Type B pancreatic cell (in vitro differentiated cells): Measurements from ENCODE around the gene TAC4. TPM values are rescaled to one million over a fixed set of nuclear protein-coding genes. Genes with fewer than 3 reads are reported as not detected.
A peak's percentile ranks its signal among the peaks of the same experiment; 100 is the strongest.

ENCODE experiments used
- DNase-seq: peaks from one replicate; pipeline ENCODE4 v3.0.0; 2021; ENCODE audit warnings: mixed read lengths; ENCODE audit not compliant: unreplicated experiment; ENCODE audit errors: extremely low spot score
- H3K27ac Mint-ChIP-seq: 2 replicates; pipeline ENCODE4 v1.8.0; 2021; ENCODE audit warnings: mild to moderate bottlenecking, mixed read lengths
- H3K27me3 Mint-ChIP-seq: 2 replicates; pipeline ENCODE4 v1.8.0; 2021; ENCODE audit warnings: mixed read lengths
- H3K36me3 Mint-ChIP-seq: 2 replicates; pipeline ENCODE4 v1.8.0; 2021; ENCODE audit warnings: mixed read lengths
- H3K4me1 Mint-ChIP-seq: one replicate; pipeline ENCODE4 v1.8.0; 2021; ENCODE audit warnings: mixed read lengths; ENCODE audit not compliant: unreplicated experiment
- H3K4me3 Mint-ChIP-seq: 2 replicates; pipeline ENCODE4 v1.8.0; 2021; ENCODE audit warnings: mild to moderate bottlenecking, mixed read lengths
- H3K9me3 Mint-ChIP-seq: 2 replicates; pipeline ENCODE4 v1.8.0; 2021; ENCODE audit warnings: mixed read lengths
- total RNA-seq: library from RNA; stranded (reverse); gene quantifications from 2 replicates; pipeline ENCODE4 v1.2.1, GENCODE V29; 2021; ENCODE audit warnings: low replicate concordance
- TF ChIP-seq, protein P1 (sequence below): fragments of 200-600 bp; sonication (generic); conservative IDR thresholded peaks from 2 replicates; pipeline ENCODE4 v1.5.0; 2021; ENCODE audit warnings: antibody characterized with exemption, mild to moderate bottlenecking

Gene TAC4
- total RNA-seq, 1 donor from 2014 or later = not detected

DNA sequence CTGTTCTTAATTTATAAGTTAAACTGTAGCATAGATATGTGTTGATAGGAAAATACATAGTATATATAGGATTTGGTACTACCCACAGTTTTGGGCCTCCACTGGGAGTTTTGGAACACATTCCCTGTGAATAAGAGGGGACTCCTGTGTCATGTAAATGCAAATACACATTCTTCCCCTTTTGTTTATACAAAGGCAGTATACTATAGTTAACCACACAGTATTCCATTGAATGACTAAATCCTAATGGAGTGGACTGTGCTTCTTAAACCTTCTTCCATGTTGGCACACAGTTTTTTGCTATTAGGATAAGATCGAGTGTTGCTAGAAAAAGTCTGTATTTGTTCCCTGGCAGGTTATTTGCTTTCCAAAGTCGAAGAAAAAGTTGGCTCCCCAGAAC is 22.2 kb downstream of the TAC4 start:
- TF ChIP-seq, protein P1, sequence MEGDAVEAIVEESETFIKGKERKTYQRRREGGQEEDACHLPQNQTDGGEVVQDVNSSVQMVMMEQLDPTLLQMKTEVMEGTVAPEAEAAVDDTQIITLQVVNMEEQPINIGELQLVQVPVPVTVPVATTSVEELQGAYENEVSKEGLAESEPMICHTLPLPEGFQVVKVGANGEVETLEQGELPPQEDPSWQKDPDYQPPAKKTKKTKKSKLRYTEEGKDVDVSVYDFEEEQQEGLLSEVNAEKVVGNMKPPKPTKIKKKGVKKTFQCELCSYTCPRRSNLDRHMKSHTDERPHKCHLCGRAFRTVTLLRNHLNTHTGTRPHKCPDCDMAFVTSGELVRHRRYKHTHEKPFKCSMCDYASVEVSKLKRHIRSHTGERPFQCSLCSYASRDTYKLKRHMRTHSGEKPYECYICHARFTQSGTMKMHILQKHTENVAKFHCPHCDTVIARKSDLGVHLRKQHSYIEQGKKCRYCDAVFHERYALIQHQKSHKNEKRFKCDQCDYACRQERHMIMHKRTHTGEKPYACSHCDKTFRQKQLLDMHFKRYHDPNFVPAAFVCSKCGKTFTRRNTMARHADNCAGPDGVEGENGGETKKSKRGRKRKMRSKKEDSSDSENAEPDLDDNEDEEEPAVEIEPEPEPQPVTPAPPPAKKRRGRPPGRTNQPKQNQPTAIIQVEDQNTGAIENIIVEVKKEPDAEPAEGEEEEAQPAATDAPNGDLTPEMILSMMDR = no peak
- Mint-ChIP-seq H3K4me1 (no peaks in the 10 kb centered on the region), H3K9me3 (no peaks in the 10 kb centered on the region), H3K4me3 (no peak overlapping the region), H3K27me3 (no peaks in the 10 kb centered on the region), H3K36me3 (peaks cover 26% of the 10 kb centered on the region), H3K27ac (no peak overlapping the region)
- no peak for DNase-seq

DNA sequence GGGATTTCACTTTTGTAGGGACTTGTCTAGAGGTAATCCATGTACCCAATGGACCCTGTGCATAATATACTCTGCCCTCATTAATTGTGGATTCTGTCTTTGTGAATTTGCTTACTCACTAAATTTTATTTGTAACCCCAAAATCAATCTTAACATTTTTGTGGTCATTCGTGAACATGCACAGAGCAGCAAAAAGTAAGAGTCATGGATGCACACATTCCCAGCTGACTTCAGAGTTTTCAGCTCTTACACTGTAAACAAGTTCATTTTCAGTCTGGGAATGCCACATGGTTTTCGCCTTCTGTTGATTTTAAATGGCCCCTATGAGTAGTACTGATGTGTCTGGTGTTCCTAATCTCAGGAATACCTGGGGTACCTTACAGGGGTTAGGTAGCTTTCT is 24.3 kb downstream of the TAC4 start:
- H3K9me3 Mint-ChIP-seq = no peaks in the 10 kb centered on the region
- no peak overlapping the region for H3K4me3 Mint-ChIP-seq
- no peak for DNase-seq
- no peak overlapping the region for H3K27ac Mint-ChIP-seq
- H3K27me3 Mint-ChIP-seq = no peaks in the 10 kb centered on the region
- TF ChIP-seq, protein P1 = no peak
- peaks cover 24% of the 10 kb centered on the region for H3K36me3 Mint-ChIP-seq
- H3K4me1 Mint-ChIP-seq = no peaks in the 10 kb centered on the region

DNA sequence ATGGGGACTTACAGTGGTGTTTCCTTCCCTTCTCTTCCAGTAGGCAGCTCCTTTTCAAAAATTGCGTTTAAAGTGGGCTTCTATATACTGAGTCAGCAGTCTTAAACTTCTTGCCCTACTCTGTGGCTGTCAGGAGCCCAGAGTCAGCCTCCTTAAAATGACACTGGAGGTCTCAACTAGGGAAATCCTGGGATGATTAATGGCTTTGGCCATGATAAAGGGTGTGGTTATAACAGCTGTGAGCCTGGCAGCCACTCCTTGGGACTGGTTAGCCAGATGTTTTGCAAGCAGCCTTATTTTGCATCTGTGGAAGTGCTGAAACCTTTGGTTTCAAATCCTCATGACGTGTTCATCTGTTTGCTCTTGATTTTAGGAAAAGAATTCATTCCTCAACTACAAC is 25.0 kb downstream of the TAC4 start:
- no peaks in the 10 kb centered on the region for H3K9me3 Mint-ChIP-seq
- no peaks in the 10 kb centered on the region for H3K4me1 Mint-ChIP-seq
- H3K36me3 Mint-ChIP-seq = peaks cover 24% of the 10 kb centered on the region
- TF ChIP-seq, protein P1 = no peak
- H3K27me3 Mint-ChIP-seq = no peaks in the 10 kb centered on the region
- H3K27ac Mint-ChIP-seq = peak overlapping the region; percentile 46
- H3K4me3 Mint-ChIP-seq = no peak overlapping the region
- no peak for DNase-seq

DNA sequence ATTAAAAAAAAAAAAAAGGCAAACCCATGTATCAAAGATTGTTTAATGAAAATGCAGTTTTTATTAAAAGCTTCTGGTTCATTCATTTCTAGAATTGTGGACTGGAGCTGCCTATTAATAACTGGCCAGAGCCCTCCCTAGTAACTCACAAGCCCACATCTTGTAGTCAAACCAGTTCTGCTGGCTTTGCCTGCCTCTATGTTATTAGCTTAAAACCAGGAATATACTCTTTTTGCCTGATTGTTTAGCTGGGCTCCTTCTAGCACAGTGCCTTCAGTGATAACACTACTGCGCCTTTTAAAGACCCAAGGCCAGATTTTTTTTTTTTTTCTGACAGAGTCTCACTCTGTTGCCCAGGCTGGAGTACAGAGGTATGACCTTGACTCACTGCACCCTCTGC is 26.0 kb downstream of the TAC4 start:
- H3K27ac Mint-ChIP-seq = peak overlapping the region; percentile 31
- no peaks in the 10 kb centered on the region for H3K9me3 Mint-ChIP-seq
- no peaks in the 10 kb centered on the region for H3K4me1 Mint-ChIP-seq
- DNase-seq = no peak
- H3K4me3 Mint-ChIP-seq = no peak overlapping the region
- TF ChIP-seq, protein P1 = no peak
- H3K27me3 Mint-ChIP-seq = no peaks in the 10 kb centered on the region
- H3K36me3 Mint-ChIP-seq = peaks cover 25% of the 10 kb centered on the region

DNA sequence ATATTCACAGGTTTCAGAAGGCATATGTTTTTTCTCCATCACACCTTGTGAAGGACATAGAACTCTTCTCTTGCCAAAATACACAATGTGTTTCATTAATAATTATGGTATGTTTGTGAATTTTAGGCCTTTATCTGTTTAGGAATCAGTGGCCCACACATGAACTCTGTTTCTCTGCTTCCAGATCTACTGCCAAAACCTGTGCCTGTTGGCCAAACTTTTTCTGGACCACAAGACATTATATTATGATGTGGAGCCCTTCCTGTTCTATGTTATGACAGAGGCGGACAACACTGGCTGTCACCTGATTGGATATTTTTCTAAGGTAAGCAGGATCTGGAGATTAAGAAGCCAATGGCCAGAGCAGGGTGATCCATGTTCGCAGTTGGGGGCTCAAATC is 26.4 kb downstream of the TAC4 start:
- Mint-ChIP-seq H3K9me3 (no peaks in the 10 kb centered on the region), H3K27me3 (no peaks in the 10 kb centered on the region), H3K4me3 (no peak overlapping the region), H3K36me3 (peaks cover 28% of the 10 kb centered on the region), H3K27ac (peak overlapping the region; percentile 31), H3K4me1 (no peaks in the 10 kb centered on the region)
- no peak for DNase-seq
- TF ChIP-seq, protein P1 = no peak

DNA sequence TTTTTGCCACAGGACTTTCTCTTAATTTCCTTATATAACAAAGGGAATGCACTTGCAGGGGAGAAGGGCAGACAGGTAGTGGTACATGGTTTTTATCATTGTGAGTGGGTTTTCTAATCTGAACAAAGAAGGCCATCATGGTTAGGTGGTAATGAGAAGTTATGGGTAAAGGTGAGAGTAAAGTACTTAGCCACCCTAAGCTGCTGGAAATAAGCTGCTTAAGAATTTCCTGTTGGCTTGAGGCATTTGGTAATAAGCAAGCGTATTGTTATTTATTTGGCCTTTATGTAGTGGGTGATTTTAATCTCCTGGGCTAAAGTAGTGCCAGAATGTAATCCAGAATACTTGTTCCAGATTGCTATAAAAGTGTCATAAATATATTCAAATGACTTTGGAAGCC is 27.1 kb downstream of the TAC4 start:
- no peak overlapping the region for H3K27ac Mint-ChIP-seq
- H3K4me1 Mint-ChIP-seq = no peaks in the 10 kb centered on the region
- TF ChIP-seq, protein P1 = no peak
- no peaks in the 10 kb centered on the region for H3K9me3 Mint-ChIP-seq
- no peak overlapping the region for H3K4me3 Mint-ChIP-seq
- H3K27me3 Mint-ChIP-seq = no peaks in the 10 kb centered on the region
- peaks cover 23% of the 10 kb centered on the region for H3K36me3 Mint-ChIP-seq
- DNase-seq = no peak
